ENCODE results near the gene CDYL2.

CDYL2 gene

DNA sequence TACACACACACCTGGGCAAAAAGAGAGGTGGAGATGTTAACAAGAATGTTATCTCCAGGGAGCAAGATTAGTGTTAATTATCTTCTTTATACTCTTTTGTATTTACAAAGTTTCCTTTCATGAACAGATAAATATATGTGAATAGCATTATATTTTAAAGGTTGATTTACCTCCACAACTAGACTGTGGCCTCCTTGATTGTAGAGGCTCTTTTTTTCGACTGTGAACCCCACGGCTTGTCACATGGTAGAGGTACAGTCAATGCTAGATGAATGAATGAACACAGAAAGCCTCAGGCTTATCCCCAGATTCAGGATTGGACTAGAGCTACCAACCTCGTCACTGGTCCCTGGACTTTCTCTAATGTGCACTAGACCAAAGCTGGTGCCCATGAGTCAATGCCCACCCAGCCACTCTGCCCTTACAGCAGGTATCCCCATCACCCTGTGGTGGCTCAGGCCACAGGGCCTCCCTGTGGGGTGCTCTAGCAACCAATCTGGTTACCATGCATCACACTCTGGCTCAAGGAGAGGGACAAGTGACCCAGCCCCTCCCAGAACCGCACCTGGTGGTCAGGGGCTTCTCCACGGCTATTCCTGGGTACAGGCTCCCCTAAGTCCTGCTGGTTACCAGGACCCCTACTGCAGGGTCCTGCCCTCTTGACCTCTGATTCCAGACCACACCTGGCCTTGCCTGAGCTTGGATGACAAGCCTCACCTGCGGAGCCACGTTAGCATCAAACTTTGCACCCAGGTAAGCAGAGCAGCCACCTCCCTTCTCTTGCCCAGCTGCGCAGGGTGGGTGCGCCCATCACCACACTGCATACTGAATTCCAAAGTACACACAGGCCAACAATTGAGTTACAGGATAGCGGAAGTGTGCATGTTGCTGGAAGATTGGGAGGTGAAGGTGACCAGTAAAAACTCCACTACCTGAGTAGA is 101.0 kb downstream of the CDYL2 start:
- DNase-seq, result no peak

- no peak for DNase-seq
These were observed 101.7 kb downstream of the CDYL2 start for GRCh38 chr16:80702696-80703095.

DNA sequence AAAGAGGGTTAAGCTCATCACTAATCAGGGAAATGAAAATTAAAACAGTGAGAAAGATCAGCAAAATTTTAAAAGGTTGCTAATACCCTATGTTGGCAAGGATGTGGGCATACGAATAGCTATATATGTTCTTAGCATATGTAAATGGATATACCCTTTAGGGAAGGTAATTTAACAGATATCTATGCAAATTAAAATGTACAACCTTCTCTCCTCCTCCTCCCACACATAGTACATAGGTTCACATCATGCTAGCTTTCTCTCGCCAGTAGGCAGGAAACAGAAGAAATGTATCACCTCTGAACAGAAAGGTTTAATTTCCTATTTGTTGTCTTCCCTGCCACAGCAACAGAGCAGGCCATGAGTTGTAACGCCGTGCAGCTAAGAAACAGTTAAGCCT is 103.8 kb downstream of the CDYL2 start:
- no peak for DNase-seq

DNA sequence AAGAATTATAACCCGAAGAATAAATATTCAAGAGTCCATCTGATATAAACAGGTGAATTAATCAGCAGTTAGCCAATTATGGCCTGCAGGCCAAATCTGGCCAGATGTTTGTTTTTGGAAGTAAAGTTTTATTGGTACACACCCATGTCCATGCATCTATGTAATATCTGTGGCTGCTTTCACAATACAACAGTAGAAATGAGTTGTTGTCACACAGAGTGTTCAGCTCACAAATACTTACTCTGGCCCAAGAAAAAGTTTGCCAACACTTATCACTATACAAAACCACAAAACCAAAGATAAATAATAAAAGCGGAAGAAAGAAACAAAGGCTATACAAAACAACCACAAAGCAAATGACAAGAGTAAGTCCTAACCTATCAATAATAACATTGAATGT is 109.4 kb downstream of the CDYL2 start:
- DNase-seq, result no peak

GRCh38 chr16:80693553-80693952 is 110.8 kb downstream of the CDYL2 start:
- no peak for DNase-seq

DNA sequence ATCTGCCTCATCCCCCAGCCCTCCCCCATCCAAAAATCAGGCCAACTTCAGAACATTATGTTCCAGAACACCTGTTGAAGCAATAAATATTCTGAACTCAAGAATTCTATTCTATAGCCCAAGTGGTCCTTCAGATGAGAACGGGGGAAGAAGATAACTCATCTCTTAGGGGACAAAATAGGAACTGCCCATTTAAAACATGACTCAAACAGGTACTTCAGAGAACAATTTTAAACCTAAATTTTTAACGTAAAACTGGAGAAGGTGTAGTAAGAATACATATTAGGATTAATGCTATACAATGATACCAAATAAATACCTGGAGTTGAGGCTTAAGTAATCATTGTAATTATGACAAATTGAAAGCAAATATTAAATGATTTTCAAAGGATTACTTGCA is 112.1 kb downstream of the CDYL2 start:
- no peak for DNase-seq

GRCh38 chr16:80691111-80691741 is 113.2 kb downstream of the CDYL2 start:
- DNase-seq, result no peak

GRCh38 chr16:80689487-80689886 is 114.9 kb downstream of the CDYL2 start:
- DNase-seq, result no peak

DNA sequence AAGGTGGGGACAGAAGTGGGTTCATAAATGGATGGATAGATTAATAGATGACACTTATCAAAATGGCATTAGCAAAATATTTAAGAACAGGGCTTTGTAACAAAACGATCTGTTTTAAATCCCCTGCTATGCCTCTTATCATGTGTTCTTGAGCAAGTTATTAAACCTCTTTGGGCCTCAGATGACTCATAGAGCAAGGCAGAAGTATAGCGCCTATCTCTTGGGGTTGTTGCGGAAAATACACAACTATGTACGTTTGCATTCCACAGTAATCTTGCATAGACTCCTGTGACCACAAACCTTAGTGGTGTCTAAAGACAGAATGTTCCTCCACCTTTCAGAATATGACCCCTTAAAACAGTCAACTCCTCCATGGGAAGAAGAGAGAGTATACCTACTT is 116.8 kb downstream of the CDYL2 start:
- no peak for DNase-seq

DNA sequence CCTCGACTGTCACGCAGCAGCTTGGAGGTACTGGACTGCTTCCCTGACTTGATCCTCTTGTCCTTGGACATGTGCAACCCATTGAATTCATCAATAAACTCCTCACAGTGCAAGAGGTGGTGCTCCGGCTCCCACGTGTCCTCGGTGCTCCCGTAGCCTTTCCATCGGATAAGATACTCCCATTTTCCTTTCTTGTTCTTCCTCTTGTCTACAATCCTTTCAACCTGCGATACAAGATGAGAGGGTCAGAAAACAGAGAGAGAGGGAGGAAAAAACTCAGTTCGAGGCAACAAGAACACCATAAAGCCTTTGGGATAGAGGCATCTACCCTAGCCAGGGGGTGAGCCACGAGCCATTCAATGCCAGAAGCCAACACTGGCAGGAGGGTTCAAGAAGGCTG is 119.5 kb downstream of the CDYL2 start:
- DNase-seq, result no peak

GRCh38 chr16:80684136-80684765 is 120.1 kb downstream of the CDYL2 start:
- DNase-seq, result no peak

GRCh38 chr16:80683646-80684045 is 120.8 kb downstream of the CDYL2 start:
- no peak for DNase-seq

GRCh38 chr16:80682421-80683070 is 121.9 kb downstream of the CDYL2 start:
- no peak for DNase-seq

- no peak for DNase-seq
These were observed 123.0 kb downstream of the CDYL2 start for GRCh38 chr16:80681436-80681835.

GRCh38 chr16:80680839-80681238 is 123.6 kb downstream of the CDYL2 start:
- no peak for DNase-seq

DNA sequence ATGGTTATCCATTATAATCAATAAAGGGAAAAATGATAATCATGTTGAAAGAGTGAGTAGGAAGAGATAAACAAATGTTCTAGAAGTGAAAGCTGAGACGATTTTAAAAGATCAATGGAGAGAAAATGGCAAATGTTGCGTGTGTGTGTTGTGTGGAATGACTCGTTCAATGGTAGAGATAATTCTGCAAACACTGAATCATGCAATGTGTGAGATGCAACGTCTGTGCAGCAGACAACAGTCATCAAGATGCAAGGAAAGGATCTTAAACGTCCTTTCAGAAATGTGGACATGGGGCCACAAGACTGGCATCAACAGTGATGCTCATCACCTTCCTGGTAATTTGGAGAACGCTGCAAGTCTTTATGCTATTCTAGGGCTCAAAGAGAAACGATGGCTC is 124.4 kb downstream of the CDYL2 start:
- DNase-seq, result no peak

DNA sequence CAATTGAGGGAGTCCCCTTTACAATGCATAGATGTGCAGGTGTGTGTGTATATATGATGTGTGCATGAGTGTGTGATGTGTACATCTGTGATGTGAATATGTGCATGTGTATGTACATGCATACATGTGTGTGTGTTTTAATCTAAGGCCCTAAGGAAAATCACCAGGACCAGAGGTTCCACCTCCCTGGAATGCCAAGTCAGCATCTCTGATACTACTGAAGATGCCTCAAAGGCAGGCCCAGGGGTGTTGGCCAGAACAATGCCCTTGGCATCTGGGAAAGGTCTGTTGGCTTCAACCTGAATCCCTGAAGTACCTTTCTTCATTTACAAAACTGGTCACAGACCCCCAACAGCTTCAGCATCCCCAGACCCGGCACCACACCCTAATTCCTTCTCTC is 129.5 kb downstream of the CDYL2 start:
- DNase-seq, result no peak

DNA sequence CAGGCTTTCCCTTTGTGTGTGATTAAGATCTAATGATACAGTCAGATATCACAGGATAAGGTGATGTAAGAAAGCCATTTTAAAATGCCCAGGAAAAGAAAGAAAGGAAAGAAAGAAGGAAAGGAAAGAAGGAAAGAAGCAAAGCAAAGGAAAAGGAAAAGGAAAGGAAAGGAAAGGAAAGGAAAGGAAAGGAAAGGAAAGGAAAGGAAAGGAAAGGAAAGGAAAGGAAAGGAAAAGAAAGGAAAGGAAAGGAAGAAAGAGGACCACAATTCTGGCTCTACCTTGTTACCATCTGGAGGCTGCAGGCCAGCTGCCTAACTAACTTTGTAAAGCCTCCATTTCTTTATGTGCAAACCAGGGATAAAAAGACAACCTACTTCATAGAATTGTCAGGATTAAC is 132.0 kb downstream of the CDYL2 start:
- DNase-seq, result no peak

DNA sequence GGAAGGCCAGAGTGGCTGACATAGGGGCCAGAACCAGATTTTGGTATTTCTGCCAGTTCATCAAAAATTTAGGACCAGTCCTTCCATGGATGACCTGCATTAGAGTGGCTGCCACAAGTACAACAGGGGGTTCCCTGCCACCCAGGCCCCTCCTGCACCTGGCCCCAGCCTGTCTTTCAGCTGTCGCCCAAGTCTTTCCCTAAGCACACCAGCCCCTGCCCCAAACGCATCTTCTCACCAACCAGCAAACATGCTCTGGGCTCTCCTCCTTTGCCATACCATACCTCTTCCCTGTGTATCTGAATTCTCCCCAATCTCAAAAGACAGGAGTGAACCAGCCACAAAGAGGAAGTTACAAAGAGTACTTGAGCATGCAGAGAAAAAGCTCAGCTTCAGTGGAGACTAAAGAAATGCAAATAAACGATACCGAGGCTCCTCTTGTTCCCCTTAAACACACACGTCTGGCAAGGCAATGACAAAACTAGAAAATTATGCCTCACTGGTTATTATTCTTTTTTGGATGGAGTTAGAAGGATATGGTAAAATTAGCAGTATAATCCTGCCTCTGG is 133.0 kb downstream of the CDYL2 start:
- DNase-seq, result no peak

GRCh38 chr16:80670170-80670865 is 134.1 kb downstream of the CDYL2 start:
- no peak for DNase-seq

GRCh38 chr16:80669673-80670072 is 134.7 kb downstream of the CDYL2 start:
- no peak for DNase-seq

DNA sequence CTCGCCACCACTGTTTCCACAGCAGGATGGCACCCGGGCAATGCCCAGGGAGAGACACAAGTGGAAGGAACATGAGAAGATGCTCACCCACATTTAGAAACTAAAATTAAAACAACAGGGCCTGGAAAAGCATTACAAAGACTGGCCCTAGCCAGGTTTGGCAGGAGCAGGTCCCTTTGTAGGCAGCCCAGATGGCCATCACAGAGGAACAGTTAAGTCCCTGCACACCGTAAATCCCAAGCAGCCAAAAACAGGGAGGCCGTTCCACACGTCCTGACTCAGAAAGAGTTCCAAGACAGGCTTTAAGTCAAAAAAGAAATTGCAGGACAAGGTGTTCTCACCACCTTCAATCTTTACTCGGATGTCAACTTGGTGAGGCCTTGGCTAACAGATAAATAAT is 136.5 kb downstream of the CDYL2 start:
- DNase-seq, result no peak

DNA sequence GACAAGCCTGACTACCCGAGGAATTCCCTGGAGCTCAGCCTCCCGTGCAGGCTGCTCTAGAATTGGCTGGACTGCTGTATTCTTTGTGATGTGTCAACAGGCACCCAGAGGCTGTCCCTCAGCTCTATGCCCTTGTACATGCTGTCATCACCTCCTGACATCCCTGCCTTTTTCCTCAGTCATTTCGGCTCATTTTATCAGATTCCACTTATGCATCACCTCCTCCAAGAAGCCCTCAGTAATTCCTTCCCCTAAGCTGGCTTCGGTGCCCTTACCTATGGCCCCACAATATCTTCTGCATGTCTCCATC is 137.2 kb downstream of the CDYL2 start:
- DNase-seq, result no peak
